ENCODE data around the gene PRRC2C.
"Not testable (repeated sequence)": the region's sequence is repeated elsewhere in the genome, so short reads cannot be mapped to it uniquely, and the experiment has no call there.

Gene PRRC2C

GRCh38 chr1:171485375-171486047 is at the start of gene PRRC2C:
TSS of gene PRRC2C (plus strand) at chr1:171485530. CDS start at chr1:171512089, 26,559 bp downstream.
- Histone ChIP-seq H3K36me3 (ENCODE audit: control insufficient read depth, insufficient read depth, low read length, severe bottlenecking) (peaks cover 4% of the 10 kb centered on the region), H3K4me3 (ENCODE audit: low read length) (peak within 1 kb of the TSS; percentile 92), H3K9me3 (ENCODE audit: control insufficient read depth, low read length) (no peaks in the 10 kb centered on the region), H3K27me3 (replicated peaks; ENCODE audit: control insufficient read depth, insufficient read depth, low read length) (no peaks in the 10 kb centered on the region), H3K9ac (ENCODE audit: low read length) (peak within 1 kb of the TSS; percentile 95), H3K4me1 (ENCODE audit: control insufficient read depth, insufficient read depth, low read length) (peaks cover 27% of the 10 kb centered on the region)
- DNase-seq (ENCODE audit: low read depth): peak; percentile 99

GRCh38 chr1:171438441-171438840 is 46.9 kb upstream of the PRRC2C start:
- DNase-seq (ENCODE audit: low read depth): peak; percentile 73
- Histone ChIP-seq H3K9ac (ENCODE audit: low read length) (no peak overlapping the region), H3K9me3 (ENCODE audit: control insufficient read depth, low read length) (no peaks in the 10 kb centered on the region), H3K4me3 (ENCODE audit: low read length) (no peak overlapping the region), H3K27me3 (replicated peaks; ENCODE audit: control insufficient read depth, insufficient read depth, low read length) (no peaks in the 10 kb centered on the region), H3K36me3 (ENCODE audit: control insufficient read depth, insufficient read depth, low read length, severe bottlenecking) (no peaks in the 10 kb centered on the region), H3K4me1 (ENCODE audit: control insufficient read depth, insufficient read depth, low read length) (peaks cover 28% of the 10 kb centered on the region)

- not testable (repeated sequence) for H3K36me3 ChIP-seq (ENCODE audit: control insufficient read depth, insufficient read depth, low read length, severe bottlenecking); H3K9me3 ChIP-seq (ENCODE audit: control insufficient read depth, low read length); DNase-seq (ENCODE audit: low read depth); H3K9ac ChIP-seq (ENCODE audit: low read length); H3K4me3 ChIP-seq (ENCODE audit: low read length); H3K27me3 ChIP-seq (replicated peaks; ENCODE audit: control insufficient read depth, insufficient read depth, low read length)
- H3K4me1 ChIP-seq (ENCODE audit: control insufficient read depth, insufficient read depth, low read length): peaks cover 18% of the 10 kb centered on the region
Measured at GRCh38 chr1:171440201-171440600, 45.1 kb upstream of the PRRC2C start.

GRCh38 chr1:171441278-171441895 is 43.9 kb upstream of the PRRC2C start:
- not testable (repeated sequence) for H3K27me3 ChIP-seq (replicated peaks; ENCODE audit: control insufficient read depth, insufficient read depth, low read length); H3K4me3 ChIP-seq (ENCODE audit: low read length); H3K9ac ChIP-seq (ENCODE audit: low read length); H3K36me3 ChIP-seq (ENCODE audit: control insufficient read depth, insufficient read depth, low read length, severe bottlenecking); DNase-seq (ENCODE audit: low read depth); H3K9me3 ChIP-seq (ENCODE audit: control insufficient read depth, low read length)
- H3K4me1 ChIP-seq (ENCODE audit: control insufficient read depth, insufficient read depth, low read length): peaks cover 16% of the 10 kb centered on the region

- Histone ChIP-seq H3K9ac (ENCODE audit: low read length) (no peak overlapping the region), H3K4me3 (ENCODE audit: low read length) (no peak overlapping the region), H3K27me3 (replicated peaks; ENCODE audit: control insufficient read depth, insufficient read depth, low read length) (no peaks in the 10 kb centered on the region), H3K36me3 (ENCODE audit: control insufficient read depth, insufficient read depth, low read length, severe bottlenecking) (no peaks in the 10 kb centered on the region), H3K4me1 (ENCODE audit: control insufficient read depth, insufficient read depth, low read length) (no peaks in the 10 kb centered on the region), H3K9me3 (ENCODE audit: control insufficient read depth, low read length) (no peaks in the 10 kb centered on the region)
- peak; percentile 15 for DNase-seq (ENCODE audit: low read depth)
Measured at GRCh38 chr1:171446386-171446785, 38.9 kb upstream of the PRRC2C start.

- Histone ChIP-seq H3K4me1 (ENCODE audit: control insufficient read depth, insufficient read depth, low read length) (peaks cover 3% of the 10 kb centered on the region), H3K27me3 (replicated peaks; ENCODE audit: control insufficient read depth, insufficient read depth, low read length) (no peaks in the 10 kb centered on the region), H3K9me3 (ENCODE audit: control insufficient read depth, low read length) (peaks cover 3% of the 10 kb centered on the region), H3K9ac (ENCODE audit: low read length) (no peak overlapping the region), H3K4me3 (ENCODE audit: low read length) (no peak overlapping the region), H3K36me3 (ENCODE audit: control insufficient read depth, insufficient read depth, low read length, severe bottlenecking) (no peaks in the 10 kb centered on the region)
- DNase-seq (ENCODE audit: low read depth): no peak
Measured at GRCh38 chr1:171455967-171456366, 29.4 kb upstream of the PRRC2C start.

GRCh38 chr1:171457412-171457811 is 27.9 kb upstream of the PRRC2C start:
- Histone ChIP-seq H3K9ac (ENCODE audit: low read length) (no peak overlapping the region), H3K36me3 (ENCODE audit: control insufficient read depth, insufficient read depth, low read length, severe bottlenecking) (no peaks in the 10 kb centered on the region), H3K27me3 (replicated peaks; ENCODE audit: control insufficient read depth, insufficient read depth, low read length) (no peaks in the 10 kb centered on the region), H3K4me3 (ENCODE audit: low read length) (no peak overlapping the region), H3K4me1 (ENCODE audit: control insufficient read depth, insufficient read depth, low read length) (peaks cover 3% of the 10 kb centered on the region), H3K9me3 (ENCODE audit: control insufficient read depth, low read length) (peaks cover under 1% of the 10 kb centered on the region)
- DNase-seq (ENCODE audit: low read depth): peak; percentile 46

- peaks cover 3% of the 10 kb centered on the region for H3K4me1 ChIP-seq (ENCODE audit: control insufficient read depth, insufficient read depth, low read length)
- no peak overlapping the region for H3K9ac ChIP-seq (ENCODE audit: low read length)
- no peaks in the 10 kb centered on the region for H3K27me3 ChIP-seq (replicated peaks; ENCODE audit: control insufficient read depth, insufficient read depth, low read length)
- H3K4me3 ChIP-seq (ENCODE audit: low read length): no peak overlapping the region
- no peaks in the 10 kb centered on the region for H3K36me3 ChIP-seq (ENCODE audit: control insufficient read depth, insufficient read depth, low read length, severe bottlenecking)
- no peaks in the 10 kb centered on the region for H3K9me3 ChIP-seq (ENCODE audit: control insufficient read depth, low read length)
- DNase-seq (ENCODE audit: low read depth): no peak
Measured at GRCh38 chr1:171460018-171460620, 25.2 kb upstream of the PRRC2C start.

GRCh38 chr1:171467626-171468025 is 17.7 kb upstream of the PRRC2C start:
- H3K36me3 ChIP-seq (ENCODE audit: control insufficient read depth, insufficient read depth, low read length, severe bottlenecking): no peaks in the 10 kb centered on the region
- H3K4me3 ChIP-seq (ENCODE audit: low read length): peak overlapping the region; percentile 17
- H3K27me3 ChIP-seq (replicated peaks; ENCODE audit: control insufficient read depth, insufficient read depth, low read length): no peaks in the 10 kb centered on the region
- H3K4me1 ChIP-seq (ENCODE audit: control insufficient read depth, insufficient read depth, low read length): peaks cover 12% of the 10 kb centered on the region
- H3K9ac ChIP-seq (ENCODE audit: low read length): peak overlapping the region; percentile 66
- H3K9me3 ChIP-seq (ENCODE audit: control insufficient read depth, low read length): no peaks in the 10 kb centered on the region
- DNase-seq (ENCODE audit: low read depth): no peak

- Histone ChIP-seq H3K9me3 (ENCODE audit: control insufficient read depth, low read length) (no peaks in the 10 kb centered on the region), H3K4me1 (ENCODE audit: control insufficient read depth, insufficient read depth, low read length) (peaks cover 12% of the 10 kb centered on the region), H3K36me3 (ENCODE audit: control insufficient read depth, insufficient read depth, low read length, severe bottlenecking) (no peaks in the 10 kb centered on the region), H3K9ac (ENCODE audit: low read length) (peak overlapping the region; percentile 66), H3K4me3 (ENCODE audit: low read length) (peak overlapping the region; percentile 17), H3K27me3 (replicated peaks; ENCODE audit: control insufficient read depth, insufficient read depth, low read length) (no peaks in the 10 kb centered on the region)
- DNase-seq (ENCODE audit: low read depth): no peak
Measured at GRCh38 chr1:171468120-171468750, 17.1 kb upstream of the PRRC2C start.

- Histone ChIP-seq H3K36me3 (ENCODE audit: control insufficient read depth, insufficient read depth, low read length, severe bottlenecking) (no peaks in the 10 kb centered on the region), H3K27me3 (replicated peaks; ENCODE audit: control insufficient read depth, insufficient read depth, low read length) (no peaks in the 10 kb centered on the region), H3K4me1 (ENCODE audit: control insufficient read depth, insufficient read depth, low read length) (peaks cover 12% of the 10 kb centered on the region), H3K9ac (ENCODE audit: low read length) (no peak overlapping the region), H3K4me3 (ENCODE audit: low read length) (no peak overlapping the region), H3K9me3 (ENCODE audit: control insufficient read depth, low read length) (no peaks in the 10 kb centered on the region)
- no peak for DNase-seq (ENCODE audit: low read depth)
Measured at GRCh38 chr1:171470726-171471125, 14.6 kb upstream of the PRRC2C start.

Data from adipocyte (in vitro differentiated cells).